ENCODE measurements around the gene ST3GAL4. TPM values are rescaled to one million over a fixed set of nuclear protein-coding genes. Genes with fewer than 3 reads are reported as not detected.

Gene ST3GAL4
- polyA plus RNA-seq, 2 of the 4 experiments (the other 2 are of a cell fraction): 11.9 to 17.5 TPM

DNA sequence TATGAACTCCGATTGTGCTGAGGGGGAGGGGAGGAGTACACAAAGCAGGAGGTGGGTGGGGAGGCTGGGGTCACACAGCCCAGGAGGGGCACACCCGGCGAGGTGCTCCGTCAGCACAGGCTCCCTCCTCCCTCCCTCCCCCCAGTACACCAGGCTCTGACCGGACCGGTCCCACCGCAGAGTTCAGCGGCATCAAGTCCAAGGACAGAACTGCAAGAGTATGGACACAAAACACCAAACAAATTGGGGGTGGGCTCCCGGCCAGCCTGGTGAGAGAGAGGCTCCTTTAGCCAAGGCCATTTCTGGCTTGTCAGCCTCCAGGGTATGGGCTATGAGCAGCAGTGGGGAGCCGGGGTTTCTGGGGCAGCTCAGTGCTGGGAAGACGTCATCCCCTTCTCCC lies 68.3 kb downstream of the ST3GAL4 start:
- Histone ChIP-seq H3K27ac (no peak overlapping the region), H3K4me3 (no peak overlapping the region), H3K4me2 (no peak overlapping the region), H3K9me3 (no peaks in the 10 kb centered on the region), H3K4me1 (no peaks in the 10 kb centered on the region)
- no peak for ATAC-seq
- CTCF ChIA-PET: interaction anchor here (0.9 kb wide), 1 partner anchor 113 kb away, joined by 3 read pairs; no protein-coding TSS in a partner anchor
- FAIRE-seq: no peak
- WGBS (ENCODE audit: missing lambda C conversion rate): 85% methylated on average over 9 of the region's 11 CpGs
- DNase-seq (ENCODE audit: low read depth in 1 of 2, low spot score in 1 of 2): no peak
- no peak for TF ChIP-seq RNF2 (IDR thresholded peaks at IDR 0.05; ENCODE audit: borderline replicate concordance, low read depth)
- TF ChIP-seq MAFK (IDR thresholded peaks at IDR 0.05; ENCODE audit: partially characterized antibody): no peak
- TF ChIP-seq, protein P1, sequence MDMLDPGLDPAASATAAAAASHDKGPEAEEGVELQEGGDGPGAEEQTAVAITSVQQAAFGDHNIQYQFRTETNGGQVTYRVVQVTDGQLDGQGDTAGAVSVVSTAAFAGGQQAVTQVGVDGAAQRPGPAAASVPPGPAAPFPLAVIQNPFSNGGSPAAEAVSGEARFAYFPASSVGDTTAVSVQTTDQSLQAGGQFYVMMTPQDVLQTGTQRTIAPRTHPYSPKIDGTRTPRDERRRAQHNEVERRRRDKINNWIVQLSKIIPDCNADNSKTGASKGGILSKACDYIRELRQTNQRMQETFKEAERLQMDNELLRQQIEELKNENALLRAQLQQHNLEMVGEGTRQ (IDR thresholded peaks at IDR 0.05): no peak
- no peak for TF ChIP-seq TFCP2L1 (CRISPR knock-in tag; IDR thresholded peaks at IDR 0.05)
- no peak for TF ChIP-seq CHD4 (IDR thresholded peaks at IDR 0.05; ENCODE audit: borderline replicate concordance)
- TF ChIP-seq RFX5 (IDR thresholded peaks at IDR 0.05): no peak
- TF ChIP-seq, protein P2, sequence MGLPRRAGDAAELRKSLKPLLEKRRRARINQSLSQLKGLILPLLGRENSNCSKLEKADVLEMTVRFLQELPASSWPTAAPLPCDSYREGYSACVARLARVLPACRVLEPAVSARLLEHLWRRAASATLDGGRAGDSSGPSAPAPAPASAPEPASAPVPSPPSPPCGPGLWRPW (IDR thresholded peaks at IDR 0.05): no peak
- TF ChIP-seq EP300 (IDR thresholded peaks at IDR 0.05): no peak
- TF ChIP-seq, protein P3, sequence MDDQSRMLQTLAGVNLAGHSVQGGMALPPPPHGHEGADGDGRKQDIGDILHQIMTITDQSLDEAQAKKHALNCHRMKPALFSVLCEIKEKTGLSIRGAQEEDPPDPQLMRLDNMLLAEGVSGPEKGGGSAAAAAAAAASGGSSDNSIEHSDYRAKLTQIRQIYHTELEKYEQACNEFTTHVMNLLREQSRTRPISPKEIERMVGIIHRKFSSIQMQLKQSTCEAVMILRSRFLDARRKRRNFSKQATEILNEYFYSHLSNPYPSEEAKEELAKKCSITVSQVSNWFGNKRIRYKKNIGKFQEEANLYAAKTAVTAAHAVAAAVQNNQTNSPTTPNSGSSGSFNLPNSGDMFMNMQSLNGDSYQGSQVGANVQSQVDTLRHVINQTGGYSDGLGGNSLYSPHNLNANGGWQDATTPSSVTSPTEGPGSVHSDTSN (IDR thresholded peaks at IDR 0.05): no peak
- TF ChIP-seq, protein P4, sequence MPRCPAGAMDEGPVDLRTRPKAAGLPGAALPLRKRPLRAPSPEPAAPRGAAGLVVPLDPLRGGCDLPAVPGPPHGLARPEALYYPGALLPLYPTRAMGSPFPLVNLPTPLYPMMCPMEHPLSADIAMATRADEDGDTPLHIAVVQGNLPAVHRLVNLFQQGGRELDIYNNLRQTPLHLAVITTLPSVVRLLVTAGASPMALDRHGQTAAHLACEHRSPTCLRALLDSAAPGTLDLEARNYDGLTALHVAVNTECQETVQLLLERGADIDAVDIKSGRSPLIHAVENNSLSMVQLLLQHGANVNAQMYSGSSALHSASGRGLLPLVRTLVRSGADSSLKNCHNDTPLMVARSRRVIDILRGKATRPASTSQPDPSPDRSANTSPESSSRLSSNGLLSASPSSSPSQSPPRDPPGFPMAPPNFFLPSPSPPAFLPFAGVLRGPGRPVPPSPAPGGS (IDR thresholded peaks at IDR 0.05): no peak
- TF ChIP-seq, protein P5, sequence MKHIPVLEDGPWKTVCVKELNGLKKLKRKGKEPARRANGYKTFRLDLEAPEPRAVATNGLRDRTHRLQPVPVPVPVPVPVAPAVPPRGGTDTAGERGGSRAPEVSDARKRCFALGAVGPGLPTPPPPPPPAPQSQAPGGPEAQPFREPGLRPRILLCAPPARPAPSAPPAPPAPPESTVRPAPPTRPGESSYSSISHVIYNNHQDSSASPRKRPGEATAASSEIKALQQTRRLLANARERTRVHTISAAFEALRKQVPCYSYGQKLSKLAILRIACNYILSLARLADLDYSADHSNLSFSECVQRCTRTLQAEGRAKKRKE (CRISPR knock-in tag; IDR thresholded peaks at IDR 0.05; ENCODE audit: low read depth): no peak
- TF ChIP-seq KDM1A (IDR thresholded peaks at IDR 0.05; ENCODE audit: low read depth): no peak
- TF ChIP-seq, protein P6, sequence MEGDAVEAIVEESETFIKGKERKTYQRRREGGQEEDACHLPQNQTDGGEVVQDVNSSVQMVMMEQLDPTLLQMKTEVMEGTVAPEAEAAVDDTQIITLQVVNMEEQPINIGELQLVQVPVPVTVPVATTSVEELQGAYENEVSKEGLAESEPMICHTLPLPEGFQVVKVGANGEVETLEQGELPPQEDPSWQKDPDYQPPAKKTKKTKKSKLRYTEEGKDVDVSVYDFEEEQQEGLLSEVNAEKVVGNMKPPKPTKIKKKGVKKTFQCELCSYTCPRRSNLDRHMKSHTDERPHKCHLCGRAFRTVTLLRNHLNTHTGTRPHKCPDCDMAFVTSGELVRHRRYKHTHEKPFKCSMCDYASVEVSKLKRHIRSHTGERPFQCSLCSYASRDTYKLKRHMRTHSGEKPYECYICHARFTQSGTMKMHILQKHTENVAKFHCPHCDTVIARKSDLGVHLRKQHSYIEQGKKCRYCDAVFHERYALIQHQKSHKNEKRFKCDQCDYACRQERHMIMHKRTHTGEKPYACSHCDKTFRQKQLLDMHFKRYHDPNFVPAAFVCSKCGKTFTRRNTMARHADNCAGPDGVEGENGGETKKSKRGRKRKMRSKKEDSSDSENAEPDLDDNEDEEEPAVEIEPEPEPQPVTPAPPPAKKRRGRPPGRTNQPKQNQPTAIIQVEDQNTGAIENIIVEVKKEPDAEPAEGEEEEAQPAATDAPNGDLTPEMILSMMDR (IDR thresholded peaks at IDR 0.05): no peak
- no peak for TF ChIP-seq CEBPB (IDR thresholded peaks at IDR 0.05)
- TF ChIP-seq JUNB (IDR thresholded peaks at IDR 0.05): no peak
- TF ChIP-seq, protein P7, sequence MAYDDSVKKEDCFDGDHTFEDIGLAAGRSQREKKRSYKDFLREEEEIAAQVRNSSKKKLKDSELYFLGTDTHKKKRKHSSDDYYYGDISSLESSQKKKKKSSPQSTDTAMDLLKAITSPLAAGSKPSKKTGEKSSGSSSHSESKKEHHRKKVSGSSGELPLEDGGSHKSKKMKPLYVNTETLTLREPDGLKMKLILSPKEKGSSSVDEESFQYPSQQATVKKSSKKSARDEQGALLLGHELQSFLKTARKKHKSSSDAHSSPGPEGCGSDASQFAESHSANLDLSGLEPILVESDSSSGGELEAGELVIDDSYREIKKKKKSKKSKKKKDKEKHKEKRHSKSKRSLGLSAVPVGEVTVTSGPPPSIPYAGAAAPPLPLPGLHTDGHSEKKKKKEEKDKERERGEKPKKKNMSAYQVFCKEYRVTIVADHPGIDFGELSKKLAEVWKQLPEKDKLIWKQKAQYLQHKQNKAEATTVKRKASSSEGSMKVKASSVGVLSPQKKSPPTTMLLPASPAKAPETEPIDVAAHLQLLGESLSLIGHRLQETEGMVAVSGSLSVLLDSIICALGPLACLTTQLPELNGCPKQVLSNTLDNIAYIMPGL (CRISPR knock-in tag; IDR thresholded peaks at IDR 0.05; ENCODE audit: borderline replicate concordance): no peak
- POLR2A ChIA-PET: no interaction called here

DNA sequence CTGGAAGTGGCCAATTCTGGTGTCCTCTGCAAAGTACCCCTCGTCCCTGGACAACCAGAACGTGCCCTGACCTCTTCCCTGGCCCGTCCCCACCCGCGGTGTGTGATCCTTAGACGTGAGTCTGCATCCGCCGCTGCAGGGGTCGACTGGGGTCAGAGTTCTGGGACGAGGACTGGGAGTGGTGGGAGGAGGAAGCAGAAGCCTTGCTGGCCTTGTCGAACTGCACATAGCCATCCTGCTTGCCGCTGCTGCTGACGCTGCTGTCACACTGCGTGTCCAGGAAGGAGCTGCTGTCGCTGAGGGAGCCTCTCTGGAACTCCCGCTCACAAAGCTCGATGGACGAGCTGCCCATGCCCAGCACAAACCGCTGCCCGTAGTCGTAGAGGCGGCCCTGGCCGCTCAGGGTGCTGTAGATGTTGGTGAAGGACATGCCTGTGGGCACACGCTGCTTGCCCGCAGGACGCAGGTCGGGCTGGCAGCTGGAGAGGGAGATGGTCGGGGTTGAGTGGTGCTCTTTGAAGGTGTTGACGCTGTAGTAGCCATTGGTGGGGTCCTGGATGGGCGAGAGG lies 69.1 kb downstream of the ST3GAL4 start:
- Histone ChIP-seq H3K9me3 (no peaks in the 10 kb centered on the region), H3K4me1 (no peaks in the 10 kb centered on the region), H3K4me2 (no peak overlapping the region), H3K4me3 (no peak overlapping the region), H3K27ac (no peak overlapping the region)
- CTCF ChIA-PET: interaction anchor here (0.9 kb wide), 1 partner anchor 11 kb away, joined by 3 read pairs; no protein-coding TSS in a partner anchor
- POLR2A ChIA-PET: no interaction called here
- 92% methylated on average over 22 of the region's 30 CpGs for WGBS (ENCODE audit: missing lambda C conversion rate)
- ATAC-seq (no peak; a peak in 1 of 6 replicates), DNase-seq (ENCODE audit: low read depth in 1 of 2, low spot score in 1 of 2) (no peak), FAIRE-seq (no peak)
- TF ChIP-seq HDAC2 (IDR thresholded peaks at IDR 0.05) (no peak), POLR2A (IDR thresholded peaks at IDR 0.05; ENCODE audit: low read length) (no peak), EHMT2 (IDR thresholded peaks at IDR 0.05; ENCODE audit: low read depth) (no peak), ZSCAN20 (CRISPR knock-in tag; IDR thresholded peaks at IDR 0.05) (no peak), NPAS2 (CRISPR knock-in tag; IDR thresholded peaks at IDR 0.05; ENCODE audit: borderline replicate concordance) (no peak), RAD21 (conservative IDR thresholded peaks at IDR 0.05 in 1 of 2, IDR thresholded peaks at IDR 0.05 in 1 of 2) (no peak), NFE2L2 (conservative IDR thresholded peaks at IDR 0.05; ENCODE audit: low read length) (no peak), CHD2 (IDR thresholded peaks at IDR 0.05; ENCODE audit: low read length, partially characterized antibody) (no peak), KDM1A (IDR thresholded peaks at IDR 0.05; ENCODE audit: low read depth) (no peak), MAFK (IDR thresholded peaks at IDR 0.05; ENCODE audit: partially characterized antibody) (no peak), MYC (IDR thresholded peaks at IDR 0.05; ENCODE audit: borderline replicate concordance, low read length) (no peak), MAZ (IDR thresholded peaks at IDR 0.05; ENCODE audit: borderline replicate concordance, low read depth, low read length) (no peak)
- TF ChIP-seq, protein P8, sequence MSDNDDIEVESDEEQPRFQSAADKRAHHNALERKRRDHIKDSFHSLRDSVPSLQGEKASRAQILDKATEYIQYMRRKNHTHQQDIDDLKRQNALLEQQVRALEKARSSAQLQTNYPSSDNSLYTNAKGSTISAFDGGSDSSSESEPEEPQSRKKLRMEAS (IDR thresholded peaks at IDR 0.05): no peak
- TF ChIP-seq, protein P9, sequence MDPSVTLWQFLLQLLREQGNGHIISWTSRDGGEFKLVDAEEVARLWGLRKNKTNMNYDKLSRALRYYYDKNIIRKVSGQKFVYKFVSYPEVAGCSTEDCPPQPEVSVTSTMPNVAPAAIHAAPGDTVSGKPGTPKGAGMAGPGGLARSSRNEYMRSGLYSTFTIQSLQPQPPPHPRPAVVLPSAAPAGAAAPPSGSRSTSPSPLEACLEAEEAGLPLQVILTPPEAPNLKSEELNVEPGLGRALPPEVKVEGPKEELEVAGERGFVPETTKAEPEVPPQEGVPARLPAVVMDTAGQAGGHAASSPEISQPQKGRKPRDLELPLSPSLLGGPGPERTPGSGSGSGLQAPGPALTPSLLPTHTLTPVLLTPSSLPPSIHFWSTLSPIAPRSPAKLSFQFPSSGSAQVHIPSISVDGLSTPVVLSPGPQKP (IDR thresholded peaks at IDR 0.05; ENCODE audit: low read depth, low read length): no peak

Measured in A549 (cell line).